ENCODE measurements around the gene HNF4A.

Gene HNF4A

GRCh38 chr20:44361021-44361420, 5.5 kb downstream of the HNF4A start:
- H3K4me1 Mint-ChIP-seq = no peaks in the 10 kb centered on the region
- H3K4me3 Mint-ChIP-seq = no peak overlapping the region
- H3K27ac Mint-ChIP-seq = no peak overlapping the region
- ATAC-seq = no peak
- no peaks in the 10 kb centered on the region for H3K9me3 Mint-ChIP-seq
- peaks cover 5% of the 10 kb centered on the region for H3K27me3 Mint-ChIP-seq
- H3K36me3 Mint-ChIP-seq = no peaks in the 10 kb centered on the region

- H3K9me3 Mint-ChIP-seq = no peaks in the 10 kb centered on the region
- H3K4me1 Mint-ChIP-seq = no peaks in the 10 kb centered on the region
- H3K27ac Mint-ChIP-seq = no peak overlapping the region
- no peak overlapping the region for H3K4me3 Mint-ChIP-seq
- H3K27me3 Mint-ChIP-seq = no peaks in the 10 kb centered on the region
- no peak for ATAC-seq
- H3K36me3 Mint-ChIP-seq = no peaks in the 10 kb centered on the region
Measured at GRCh38 chr20:44362466-44362940, 7.0 kb downstream of the HNF4A start.

DNA sequence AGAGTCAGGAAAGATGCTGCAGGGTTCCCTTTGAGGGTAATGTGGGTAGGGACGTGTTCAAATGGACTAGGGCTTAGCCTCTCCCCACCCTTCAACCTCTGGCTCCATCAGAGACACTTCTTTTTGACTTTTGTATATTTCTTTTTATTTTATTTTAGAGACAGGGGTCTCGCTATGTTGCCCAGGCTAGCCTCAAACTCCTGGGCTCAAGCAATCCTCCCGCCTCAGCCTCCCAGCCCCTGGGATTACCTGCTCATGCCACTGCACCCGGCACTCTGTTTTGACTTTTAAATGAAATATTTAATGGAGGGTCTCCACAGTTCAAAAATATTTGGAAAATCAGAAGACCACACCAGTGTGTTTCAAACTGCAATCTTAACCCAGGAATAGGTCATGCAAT, 8.6 kb downstream of the HNF4A start:
- Mint-ChIP-seq H3K9me3 (no peaks in the 10 kb centered on the region), H3K27me3 (no peaks in the 10 kb centered on the region), H3K27ac (no peak overlapping the region), H3K36me3 (no peaks in the 10 kb centered on the region), H3K4me3 (no peak overlapping the region), H3K4me1 (no peaks in the 10 kb centered on the region)
- ATAC-seq = no peak

GRCh38 chr20:44364780-44365179, 9.3 kb downstream of the HNF4A start:
- Mint-ChIP-seq H3K27me3 (no peaks in the 10 kb centered on the region), H3K4me1 (no peaks in the 10 kb centered on the region), H3K9me3 (no peaks in the 10 kb centered on the region), H3K4me3 (no peak overlapping the region), H3K36me3 (no peaks in the 10 kb centered on the region), H3K27ac (no peak overlapping the region)
- no peak for ATAC-seq

DNA sequence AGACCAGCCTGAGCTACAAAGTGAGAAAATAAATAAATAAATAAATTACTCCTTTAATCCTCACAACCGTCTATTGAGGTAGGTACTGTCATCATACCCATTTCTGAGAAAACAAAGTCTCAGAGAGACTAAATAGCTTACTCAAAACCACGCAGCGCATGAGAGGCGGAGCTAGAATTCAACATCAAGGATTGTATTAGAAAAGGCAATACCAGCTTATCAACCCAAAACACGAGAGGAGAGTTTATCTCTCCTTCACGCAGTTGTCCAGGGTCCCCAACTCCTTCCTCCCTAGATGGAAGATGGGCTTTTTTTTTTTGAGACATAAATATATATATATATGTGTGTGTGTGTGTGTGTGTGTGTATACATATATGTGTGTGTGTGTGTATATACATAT, 12.2 kb downstream of the HNF4A start:
- Mint-ChIP-seq H3K36me3 (no peaks in the 10 kb centered on the region), H3K9me3 (no peaks in the 10 kb centered on the region), H3K27ac (no peak overlapping the region), H3K4me3 (no peak overlapping the region), H3K4me1 (no peaks in the 10 kb centered on the region), H3K27me3 (no peaks in the 10 kb centered on the region)
- ATAC-seq = no peak

- no peak overlapping the region for H3K27ac Mint-ChIP-seq
- H3K9me3 Mint-ChIP-seq = no peaks in the 10 kb centered on the region
Measured at GRCh38 chr20:44370639-44371218, 15.2 kb downstream of the HNF4A start.

DNA sequence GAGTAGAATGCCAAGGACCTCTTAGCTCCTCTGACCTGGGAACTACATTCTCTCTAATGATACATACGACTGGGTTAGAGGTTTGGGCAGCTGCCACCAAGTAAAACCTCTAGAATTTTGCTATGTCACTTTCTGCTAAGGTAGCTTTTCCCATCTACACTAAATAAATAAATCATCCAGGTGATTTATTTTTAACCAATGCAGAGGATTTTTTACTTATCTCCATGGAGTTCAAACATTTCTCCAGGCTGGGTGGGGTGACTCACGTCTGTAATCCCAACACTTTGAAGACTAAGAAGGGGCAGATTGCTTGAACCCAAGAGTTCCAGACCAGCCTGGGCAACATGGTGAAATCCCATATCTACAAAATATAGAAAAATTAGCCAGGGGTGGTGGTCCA, 27.1 kb downstream of the HNF4A start:
- Mint-ChIP-seq H3K27ac (no peak overlapping the region), H3K4me3 (no peak overlapping the region), H3K4me1 (peaks cover 12% of the 10 kb centered on the region), H3K36me3 (no peaks in the 10 kb centered on the region), H3K9me3 (no peaks in the 10 kb centered on the region), H3K27me3 (peaks cover 61% of the 10 kb centered on the region)
- ATAC-seq = no peak

More at GRCh38 chr20:44370639-44371218, 15.2 kb downstream of the HNF4A start:
- no peaks in the 10 kb centered on the region for H3K4me1 Mint-ChIP-seq
- H3K4me3 Mint-ChIP-seq = no peak overlapping the region
- ATAC-seq = peak; percentile 36
- peaks cover 16% of the 10 kb centered on the region for H3K27me3 Mint-ChIP-seq
- no peaks in the 10 kb centered on the region for H3K36me3 Mint-ChIP-seq

- Mint-ChIP-seq H3K4me3 (no peak overlapping the region), H3K27ac (no peak overlapping the region), H3K9me3 (no peaks in the 10 kb centered on the region), H3K36me3 (no peaks in the 10 kb centered on the region), H3K4me1 (peaks cover 25% of the 10 kb centered on the region), H3K27me3 (peaks cover 66% of the 10 kb centered on the region)
- peak; percentile 75 for ATAC-seq
Measured at GRCh38 chr20:44384423-44385027, 29.0 kb downstream of the HNF4A start.

- H3K4me3 Mint-ChIP-seq = no peak overlapping the region
- H3K27ac Mint-ChIP-seq = no peak overlapping the region
- H3K9me3 Mint-ChIP-seq = no peaks in the 10 kb centered on the region
- peaks cover 25% of the 10 kb centered on the region for H3K4me1 Mint-ChIP-seq
- H3K27me3 Mint-ChIP-seq = peaks cover 48% of the 10 kb centered on the region
- H3K36me3 Mint-ChIP-seq = no peaks in the 10 kb centered on the region
- peak; percentile 81 for ATAC-seq
Measured at GRCh38 chr20:44388466-44389023, 33.0 kb downstream of the HNF4A start.

- H3K4me3 Mint-ChIP-seq = no peak overlapping the region
- ATAC-seq = no peak
- H3K4me1 Mint-ChIP-seq = peaks cover 19% of the 10 kb centered on the region
- peaks cover 49% of the 10 kb centered on the region for H3K27me3 Mint-ChIP-seq
- H3K9me3 Mint-ChIP-seq = no peaks in the 10 kb centered on the region
- H3K36me3 Mint-ChIP-seq = no peaks in the 10 kb centered on the region
- H3K27ac Mint-ChIP-seq = no peak overlapping the region
Measured at GRCh38 chr20:44389871-44390270, 34.4 kb downstream of the HNF4A start.

DNA sequence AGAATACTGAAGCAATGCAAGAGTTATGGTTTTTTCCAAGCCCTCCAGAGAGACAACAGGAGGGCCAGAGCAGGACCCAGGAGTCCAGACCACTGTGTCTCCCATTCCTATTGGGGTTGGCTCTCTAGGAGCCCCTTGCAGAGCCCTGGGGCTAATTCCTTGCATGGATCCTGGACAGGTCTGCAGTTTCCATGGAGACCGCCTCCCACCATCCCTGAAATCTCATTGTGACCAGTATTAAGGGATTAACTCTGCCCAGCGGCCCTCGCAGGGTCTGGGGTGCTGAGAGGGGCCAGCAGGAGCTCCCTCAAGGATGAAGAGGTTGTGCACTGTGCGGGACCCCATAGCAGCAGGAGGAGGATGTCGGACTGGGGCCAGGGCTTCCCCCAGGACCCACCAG, 34.8 kb downstream of the HNF4A start:
- H3K4me1 Mint-ChIP-seq = peaks cover 19% of the 10 kb centered on the region
- no peaks in the 10 kb centered on the region for H3K9me3 Mint-ChIP-seq
- no peaks in the 10 kb centered on the region for H3K36me3 Mint-ChIP-seq
- no peak overlapping the region for H3K27ac Mint-ChIP-seq
- no peak for ATAC-seq
- peaks cover 49% of the 10 kb centered on the region for H3K27me3 Mint-ChIP-seq
- no peak overlapping the region for H3K4me3 Mint-ChIP-seq

DNA sequence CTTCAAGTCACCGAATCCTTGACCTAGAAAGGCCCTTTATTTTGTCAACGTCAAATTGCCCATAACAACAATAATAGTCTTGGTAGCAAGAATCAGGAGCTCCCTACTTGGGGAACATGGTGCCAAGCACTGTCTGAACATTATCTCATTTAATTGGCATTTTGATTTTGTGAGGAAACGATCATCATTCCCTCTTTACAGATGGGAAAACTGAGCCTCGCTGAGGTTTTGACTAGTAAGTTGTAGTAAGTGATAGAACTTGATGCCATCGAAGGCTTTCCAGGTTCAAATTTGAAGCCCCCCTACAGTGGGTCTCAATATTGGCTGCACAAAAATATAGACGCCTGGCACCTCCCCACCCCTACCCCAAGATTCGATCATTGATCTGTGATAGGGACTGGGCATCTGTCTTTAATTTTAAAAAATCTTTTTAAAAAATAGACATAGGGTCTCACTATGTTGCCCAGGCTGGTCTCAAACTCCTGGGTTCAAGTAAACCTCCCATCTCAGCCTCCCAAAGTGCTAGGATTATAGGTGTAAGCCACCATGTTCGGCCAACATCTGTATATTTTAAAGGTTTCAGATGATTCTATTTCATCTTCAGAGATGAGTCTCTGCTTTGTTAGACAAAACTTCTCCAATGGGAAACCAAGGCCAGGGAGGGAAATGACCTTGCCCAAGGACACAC, 36.7 kb downstream of the HNF4A start:
- Mint-ChIP-seq H3K36me3 (no peaks in the 10 kb centered on the region), H3K27me3 (peaks cover 56% of the 10 kb centered on the region), H3K9me3 (no peaks in the 10 kb centered on the region), H3K4me3 (no peak overlapping the region), H3K27ac (no peak overlapping the region), H3K4me1 (peaks cover 17% of the 10 kb centered on the region)
- no peak for ATAC-seq

- no peaks in the 10 kb centered on the region for H3K9me3 Mint-ChIP-seq
- H3K36me3 Mint-ChIP-seq = no peaks in the 10 kb centered on the region
- peaks cover 50% of the 10 kb centered on the region for H3K27me3 Mint-ChIP-seq
- peaks cover 10% of the 10 kb centered on the region for H3K4me1 Mint-ChIP-seq
- no peak overlapping the region for H3K4me3 Mint-ChIP-seq
- ATAC-seq = no peak
- H3K27ac Mint-ChIP-seq = no peak overlapping the region
Measured at GRCh38 chr20:44392776-44393607, 37.5 kb downstream of the HNF4A start.

GRCh38 chr20:44393608-44394451, 38.3 kb downstream of the HNF4A start:
- Mint-ChIP-seq H3K9me3 (no peaks in the 10 kb centered on the region), H3K36me3 (no peaks in the 10 kb centered on the region), H3K4me1 (peaks cover 2% of the 10 kb centered on the region), H3K4me3 (no peak overlapping the region), H3K27ac (no peak overlapping the region), H3K27me3 (peaks cover 41% of the 10 kb centered on the region)
- ATAC-seq = no peak

Data from stimulated activated memory B cell treated with anti-CD40 and anti-IgM and Interleukin-4, amounts not matched to agents 10 μg/mL and 1 μg/mL and 100 μg/mL, for 72 hours (primary cell).